C4-2B (cell line): ENCODE data around the gene MUCL1.

Experiments used
- CTCF ChIP-seq: fragments of 450-650 bp; conservative IDR thresholded peaks from 2 replicates; pipeline ENCODE4 v1.5.1; 2017; ENCODE audit warnings: mild to moderate bottlenecking
- ZFX ChIP-seq: fragments of 450-650 bp; IDR thresholded peaks from 2 replicates; pipeline ENCODE4 v1.6.1; 2017

- TF ChIP-seq CTCF: no peak
- no peak for TF ChIP-seq ZFX
These were observed 14.0 kb upstream of the MUCL1 start for GRCh38 chr12:54840244-54840865.
